ENCODE data around the gene QRSL1. TPM values are rescaled to one million over a fixed set of nuclear protein-coding genes. Genes with fewer than 3 reads are reported as not detected.

QRSL1 gene
- total and polyA plus RNA-seq, 5 donors: 9.6 to 17.9 (median 10.4) TPM

DNA sequence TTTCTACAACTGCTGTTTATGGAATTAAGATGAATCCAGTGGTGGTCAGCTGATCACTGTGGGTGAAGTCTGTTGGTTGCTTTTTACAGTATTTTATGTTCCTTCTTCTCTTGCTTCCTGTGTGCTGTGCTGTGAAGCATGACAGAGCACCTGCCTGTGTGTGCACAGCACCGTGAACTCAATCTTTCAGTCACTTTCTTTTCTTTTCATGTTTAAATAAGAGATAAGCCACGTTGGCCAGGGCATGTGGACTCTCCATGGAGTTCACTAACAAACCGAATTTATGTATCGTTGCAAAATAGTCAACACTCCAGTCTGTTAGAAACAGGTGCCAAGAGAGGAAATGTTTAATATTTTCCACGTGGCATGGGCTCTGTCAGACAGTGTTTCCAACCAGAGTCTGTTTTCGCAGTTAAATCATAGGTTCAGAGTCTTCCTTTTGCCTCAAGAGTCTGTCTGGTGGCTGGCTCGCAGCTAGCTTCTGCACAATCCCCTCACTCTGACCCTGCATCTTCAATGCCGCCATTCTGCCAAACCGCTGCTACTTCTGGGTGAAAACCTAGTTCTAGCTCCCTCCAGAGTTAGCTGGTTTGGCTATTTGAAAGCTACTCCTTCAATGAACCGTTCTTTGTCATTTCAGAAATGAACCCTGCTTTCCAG, 73.2 kb downstream of the QRSL1 start:
- H3K9me3 ChIP-seq (ENCODE audit: control insufficient read depth, low read length): no peaks in the 10 kb centered on the region

DNA sequence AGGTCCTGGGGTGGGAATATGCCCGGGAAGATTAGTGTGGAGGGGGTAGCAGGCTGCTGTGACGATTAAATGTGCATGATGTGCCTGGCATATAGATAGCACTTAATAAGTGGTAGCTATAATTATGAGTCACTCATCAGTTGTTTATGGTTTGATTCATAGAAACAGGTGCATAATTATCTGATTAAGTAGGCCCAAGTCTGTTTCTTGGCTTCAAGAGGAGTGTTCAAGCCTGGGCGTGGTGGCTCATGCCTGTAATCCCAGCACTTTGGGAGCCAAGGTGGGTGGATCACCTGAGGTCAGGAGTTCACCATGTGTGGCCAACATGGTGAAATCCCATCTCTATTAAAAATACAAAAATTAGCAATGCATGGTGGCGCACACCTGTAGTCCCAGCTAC, 74.9 kb downstream of the QRSL1 start:
- Histone ChIP-seq H3K27me3 (ENCODE audit: control insufficient read depth, insufficient read depth) (no peaks in the 10 kb centered on the region), H3K9me3 (ENCODE audit: control insufficient read depth, low read length) (no peaks in the 10 kb centered on the region), H3K4me3 (ENCODE audit: low read length) (no peak overlapping the region), H3K4me1 (ENCODE audit: control insufficient read depth, insufficient read depth, low read length) (no peaks in the 10 kb centered on the region), H3K27ac (ENCODE audit: low read length) (no peak overlapping the region)
- intact Hi-C loops (cut with DNase I): no loop called here
- ATAC-seq (no peak), DNase-seq (no peak)
- 84% methylated on average over 4 of the region's 4 CpGs for WGBS

More for the DNA sequence above, 73.2 kb downstream of the QRSL1 start:
- Histone ChIP-seq H3K4me3 (ENCODE audit: low read length) (no peak overlapping the region), H3K27ac (ENCODE audit: low read length) (no peak overlapping the region), H3K27me3 (ENCODE audit: control insufficient read depth, insufficient read depth) (no peaks in the 10 kb centered on the region), H3K4me1 (ENCODE audit: control insufficient read depth, insufficient read depth, low read length) (no peaks in the 10 kb centered on the region)
- ATAC-seq (no peak), DNase-seq (no peak)
- intact Hi-C loops (cut with DNase I): no loop called here
- 62% methylated on average over 10 of the region's 10 CpGs for WGBS

DNA sequence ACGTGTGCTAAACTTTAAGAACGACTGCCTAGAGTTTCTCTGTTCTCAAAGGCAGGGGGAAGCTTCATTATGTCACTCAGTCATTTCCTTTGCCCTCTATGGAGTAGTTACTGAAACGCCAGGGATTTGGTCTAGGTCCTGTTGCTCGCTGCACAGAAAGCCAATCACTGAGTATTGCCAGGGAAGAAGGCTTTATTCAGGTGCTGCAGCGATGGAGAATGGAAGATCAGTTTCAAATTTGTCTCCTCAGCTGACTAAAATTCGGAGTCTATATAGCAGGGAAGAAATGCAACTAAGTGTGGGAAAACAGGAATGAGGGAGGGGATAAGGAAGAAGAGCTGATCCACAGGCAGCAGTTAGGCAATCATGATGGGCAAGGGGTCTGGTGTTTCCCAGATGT, 75.8 kb downstream of the QRSL1 start:
- DNase-seq (no peak), ATAC-seq (no peak)
- Histone ChIP-seq H3K4me3 (ENCODE audit: low read length) (no peak overlapping the region), H3K27me3 (ENCODE audit: control insufficient read depth, insufficient read depth) (no peaks in the 10 kb centered on the region), H3K27ac (ENCODE audit: low read length) (no peak overlapping the region), H3K9me3 (ENCODE audit: control insufficient read depth, low read length) (no peaks in the 10 kb centered on the region), H3K4me1 (ENCODE audit: control insufficient read depth, insufficient read depth, low read length) (no peaks in the 10 kb centered on the region)
- intact Hi-C loops (cut with DNase I): no loop called here
- 84% methylated on average over 6 of the region's 6 CpGs for WGBS

DNA sequence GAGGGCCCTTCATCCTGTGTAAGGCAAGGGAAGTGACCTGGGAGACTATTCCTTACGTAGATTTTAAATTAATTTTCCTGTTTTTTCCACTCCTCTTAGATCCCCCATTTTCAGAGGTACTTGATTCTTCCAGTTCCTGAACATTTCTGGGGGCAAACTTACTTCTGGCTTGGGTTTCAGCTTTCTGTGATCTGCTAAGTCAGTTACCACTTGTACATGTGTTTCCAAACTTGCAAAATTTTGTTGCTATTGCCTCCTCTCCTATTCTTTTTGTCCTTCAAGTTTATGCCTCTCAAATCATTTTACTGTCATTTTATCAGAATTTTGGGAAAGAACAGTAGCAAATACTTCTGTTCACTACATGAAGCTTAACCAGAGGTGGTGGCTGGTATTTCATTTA, 81.2 kb downstream of the QRSL1 start:
- ATAC-seq: no peak
- Histone ChIP-seq H3K4me1 (ENCODE audit: control insufficient read depth, insufficient read depth, low read length) (no peaks in the 10 kb centered on the region), H3K4me3 (ENCODE audit: low read length) (no peak overlapping the region), H3K27me3 (ENCODE audit: control insufficient read depth, insufficient read depth) (no peaks in the 10 kb centered on the region), H3K9me3 (ENCODE audit: control insufficient read depth, low read length) (no peaks in the 10 kb centered on the region), H3K27ac (ENCODE audit: low read length) (no peak overlapping the region)
- 38% methylated on average over 1 of the region's 1 CpG for WGBS
- intact Hi-C loops (cut with DNase I): no loop called here
- DNase-seq: no peak

DNA sequence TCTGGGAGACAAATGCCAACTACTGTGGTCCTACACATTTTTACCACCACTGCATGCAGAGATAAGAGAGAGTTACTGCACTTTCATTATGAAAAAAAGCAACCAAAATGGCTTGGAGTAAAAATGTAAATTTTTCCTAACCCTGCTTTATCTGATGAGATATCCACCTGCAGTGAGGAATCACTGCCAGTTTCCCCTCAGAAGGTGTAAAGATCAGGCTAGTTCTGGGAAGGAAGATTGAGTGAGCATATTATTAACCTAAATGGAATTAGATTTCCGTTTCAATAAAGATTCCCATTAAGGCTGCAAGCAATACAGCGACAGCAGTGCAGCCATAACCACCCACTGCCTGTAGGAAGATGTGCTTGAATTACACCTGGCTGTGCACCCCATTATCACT, 84.9 kb downstream of the QRSL1 start:
- no peak for DNase-seq
- no peaks in the 10 kb centered on the region for H3K9me3 ChIP-seq (ENCODE audit: control insufficient read depth, low read length)
- 86% methylated on average over 2 of the region's 2 CpGs for WGBS
- no peak for ATAC-seq
- no peaks in the 10 kb centered on the region for H3K4me1 ChIP-seq (ENCODE audit: control insufficient read depth, insufficient read depth, low read length)
- intact Hi-C loops (cut with DNase I): no loop called here
- no peak overlapping the region for H3K27ac ChIP-seq (ENCODE audit: low read length)
- H3K27me3 ChIP-seq (ENCODE audit: control insufficient read depth, insufficient read depth): no peaks in the 10 kb centered on the region
- no peak overlapping the region for H3K4me3 ChIP-seq (ENCODE audit: low read length)

DNA sequence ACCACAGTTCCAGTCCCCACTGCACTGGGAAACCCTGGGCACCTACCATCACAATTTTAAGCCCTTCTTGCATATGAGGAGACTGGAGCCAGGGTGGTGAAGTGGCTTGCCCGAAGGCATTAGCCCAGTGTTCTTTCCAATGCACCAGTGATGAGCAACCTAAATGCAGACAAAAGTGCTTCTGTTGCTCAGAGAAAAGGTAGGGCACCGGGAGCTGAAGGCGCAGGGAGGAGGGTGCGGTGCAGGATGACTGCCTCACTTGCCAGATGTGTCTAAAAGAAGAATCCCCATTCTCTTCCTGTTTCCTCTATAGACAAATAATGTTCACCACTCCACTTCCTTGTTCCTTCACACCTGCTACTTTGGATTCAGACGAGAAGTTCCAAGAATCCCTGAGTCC, 86.5 kb downstream of the QRSL1 start:
- Histone ChIP-seq H3K4me1 (ENCODE audit: control insufficient read depth, insufficient read depth, low read length) (no peaks in the 10 kb centered on the region), H3K27me3 (ENCODE audit: control insufficient read depth, insufficient read depth) (no peaks in the 10 kb centered on the region), H3K4me3 (ENCODE audit: low read length) (no peak overlapping the region), H3K9me3 (ENCODE audit: control insufficient read depth, low read length) (no peaks in the 10 kb centered on the region), H3K27ac (ENCODE audit: low read length) (no peak overlapping the region)
- 63% methylated on average over 5 of the region's 5 CpGs for WGBS
- ATAC-seq: no peak
- no peak for DNase-seq
- intact Hi-C loops (cut with DNase I): no loop called here

DNA sequence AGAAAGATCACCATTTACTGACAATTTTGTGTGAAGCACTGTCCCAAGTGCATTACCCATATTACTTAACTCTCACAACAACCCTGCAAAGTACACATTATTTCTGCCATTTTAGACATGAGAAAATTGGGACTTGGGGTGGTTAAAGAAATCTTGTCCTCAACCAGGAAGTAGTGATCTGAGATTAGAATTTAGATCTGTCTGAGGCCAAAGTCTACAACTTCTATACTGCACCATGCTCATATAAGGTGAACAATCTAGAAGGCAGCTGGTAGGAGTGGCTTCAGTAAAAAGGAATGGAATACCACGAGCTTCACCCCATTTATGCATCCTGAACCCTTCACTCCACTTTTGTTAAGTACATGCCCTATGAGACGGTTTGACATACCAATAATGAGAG, 87.6 kb downstream of the QRSL1 start:
- no peak overlapping the region for H3K27ac ChIP-seq (ENCODE audit: low read length)
- intact Hi-C loops (cut with DNase I): no loop called here
- no peaks in the 10 kb centered on the region for H3K9me3 ChIP-seq (ENCODE audit: control insufficient read depth, low read length)
- DNase-seq: no peak
- no peak overlapping the region for H3K4me3 ChIP-seq (ENCODE audit: low read length)
- WGBS: 75% methylated on average over 2 of the region's 2 CpGs
- no peaks in the 10 kb centered on the region for H3K27me3 ChIP-seq (ENCODE audit: control insufficient read depth, insufficient read depth)
- no peak for ATAC-seq
- no peaks in the 10 kb centered on the region for H3K4me1 ChIP-seq (ENCODE audit: control insufficient read depth, insufficient read depth, low read length)

Other genes starting within 250 kb of the QRSL1 start
- gene RTN4IP1, start 80 bp upstream of the QRSL1 start, total RNA-seq: 10 to 100 TPM in 3 of 4 donors, 1 to 10 TPM in 1; 9.5 to 15.7 (median 11.8) TPM
- 17.4 TPM for gene RTN4IP1, start 80 bp upstream of the QRSL1 start, polyA plus RNA-seq

All from right cardiac atrium (tissue), 5 donors.